HG03175 (cell line): ENCODE measurements around the gene NEUROG3.

Experiments
- ATAC-seq: cut with Tn5 transposase; IDR thresholded peaks from one replicate; pipeline ENCODE4 v1.9.1; 2021; ENCODE audit warnings: mild to moderate bottlenecking, moderate library complexity; ENCODE audit not compliant: unreplicated experiment

The NEUROG3 gene

GRCh38 chr10:69573056-69573806 is at the start of gene NEUROG3:
TSS of gene NEUROG3 (minus strand) at chr10:69573422. CDS start at chr10:69573043, 379 bp downstream.
- no peak for ATAC-seq

GRCh38 chr10:69620625-69621024 is 47.4 kb upstream of the NEUROG3 start:
- ATAC-seq = no peak

GRCh38 chr10:69619626-69620025 is 46.4 kb upstream of the NEUROG3 start:
- ATAC-seq = no peak

GRCh38 chr10:69618746-69619145 is 45.5 kb upstream of the NEUROG3 start:
- ATAC-seq = no peak

- ATAC-seq = no peak
Measured at GRCh38 chr10:69616358-69616757, 43.1 kb upstream of the NEUROG3 start.

GRCh38 chr10:69614130-69614529 is 40.9 kb upstream of the NEUROG3 start:
- no peak for ATAC-seq

- no peak for ATAC-seq
Measured at GRCh38 chr10:69612760-69613159, 39.5 kb upstream of the NEUROG3 start.

GRCh38 chr10:69609077-69609476 is 35.9 kb upstream of the NEUROG3 start:
- no peak for ATAC-seq

GRCh38 chr10:69600761-69601330 is 27.6 kb upstream of the NEUROG3 start:
- no peak for ATAC-seq

GRCh38 chr10:69588358-69588757 is 15.1 kb upstream of the NEUROG3 start:
- no peak for ATAC-seq

- no peak for ATAC-seq
Measured at GRCh38 chr10:69584624-69585023, 11.4 kb upstream of the NEUROG3 start.

- no peak for ATAC-seq
Measured at GRCh38 chr10:69583106-69583505, 9.9 kb upstream of the NEUROG3 start.

GRCh38 chr10:69580435-69580834 is 7.2 kb upstream of the NEUROG3 start:
- no peak for ATAC-seq

GRCh38 chr10:69579464-69580060 is 6.3 kb upstream of the NEUROG3 start:
- ATAC-seq = no peak

- ATAC-seq = no peak
Measured at GRCh38 chr10:69578508-69578991, 5.3 kb upstream of the NEUROG3 start.

- ATAC-seq = no peak
Measured at GRCh38 chr10:69577268-69578232, 4.3 kb upstream of the NEUROG3 start.

GRCh38 chr10:69576334-69577011 is 3.3 kb upstream of the NEUROG3 start:
- ATAC-seq = no peak

- ATAC-seq = no peak
Measured at GRCh38 chr10:69575164-69575722, 2.0 kb upstream of the NEUROG3 start.

- no peak for ATAC-seq
Measured at GRCh38 chr10:69574571-69574978, 1.4 kb upstream of the NEUROG3 start.
